IPS-NIHi7 (cell line): ENCODE measurements around the gene PTGS2.
A peak's percentile ranks its signal among the peaks of the same experiment; 100 is the strongest.

ENCODE experiments used
- DNase-seq: peaks from one replicate; pipeline ENCODE4 v3.0.0; 2012; ENCODE audit warnings: mixed read lengths; ENCODE audit errors: extremely low spot score

Gene PTGS2

GRCh38 chr1:186680245-186681061 is at the start of gene PTGS2:
Gene PTGS2 (minus strand): TSS chr1:186680423. CDS start chr1:186680290, 133 bp downstream.
- DNase-seq = peak; percentile 91

DNA sequence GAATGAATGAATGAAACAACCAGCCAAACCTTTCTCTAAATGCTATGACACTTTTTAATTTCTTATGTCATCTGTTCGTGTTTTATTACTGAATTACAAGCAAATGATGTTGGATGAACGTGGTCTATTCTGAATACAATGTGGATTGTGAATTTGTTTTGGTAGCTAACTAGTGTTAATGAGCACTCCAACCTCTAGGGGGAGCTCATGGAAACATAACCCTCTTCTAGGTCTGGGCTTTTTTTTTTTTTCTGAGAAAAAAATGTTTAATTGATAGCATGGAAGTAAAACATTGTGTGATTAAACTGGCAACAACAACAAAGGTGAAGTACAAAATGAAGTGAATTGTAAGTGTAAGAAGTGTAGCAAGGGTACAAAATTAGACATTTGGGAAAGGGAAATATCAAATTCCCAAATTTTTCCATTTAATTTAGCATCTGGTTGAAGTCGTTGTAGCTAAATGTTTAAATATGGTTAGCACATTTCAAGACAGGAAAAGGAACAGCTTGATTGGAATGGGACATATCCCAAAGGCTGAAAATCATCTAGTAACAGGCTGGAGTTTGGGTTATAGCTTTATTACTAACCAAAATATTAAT is 42.6 kb upstream of the PTGS2 start:
- DNase-seq = peak; percentile 43

DNA sequence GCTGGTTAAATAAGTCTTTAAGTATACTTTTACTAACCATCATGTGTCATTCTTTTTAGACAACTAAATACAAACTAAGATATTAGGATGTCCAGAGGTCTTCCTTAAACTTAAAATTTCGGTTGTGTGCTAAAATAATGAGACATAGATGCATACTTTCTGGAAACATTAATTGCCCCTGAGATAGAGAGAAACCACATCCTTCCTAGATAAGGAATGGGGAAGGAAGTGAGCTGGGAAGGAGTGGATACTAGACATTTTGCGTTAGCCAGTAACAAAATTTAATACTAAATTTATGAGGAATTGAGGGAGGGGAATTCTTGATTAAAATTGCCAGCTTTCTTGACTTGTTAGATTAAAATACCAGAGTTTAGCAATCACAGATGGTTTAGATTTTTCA is 37.1 kb upstream of the PTGS2 start:
- no peak for DNase-seq

GRCh38 chr1:186715887-186716809 is 35.9 kb upstream of the PTGS2 start:
- no peak for DNase-seq

- DNase-seq = no peak
Measured at GRCh38 chr1:186710696-186711095, 30.5 kb upstream of the PTGS2 start.

- no peak for DNase-seq
Measured at GRCh38 chr1:186708694-186709097, 28.5 kb upstream of the PTGS2 start.

GRCh38 chr1:186703209-186703766 is 23.1 kb upstream of the PTGS2 start:
- DNase-seq = no peak

- no peak for DNase-seq
Measured at GRCh38 chr1:186700722-186701121, 20.5 kb upstream of the PTGS2 start.

- DNase-seq = no peak
Measured at GRCh38 chr1:186699519-186699918, 19.3 kb upstream of the PTGS2 start.

DNA sequence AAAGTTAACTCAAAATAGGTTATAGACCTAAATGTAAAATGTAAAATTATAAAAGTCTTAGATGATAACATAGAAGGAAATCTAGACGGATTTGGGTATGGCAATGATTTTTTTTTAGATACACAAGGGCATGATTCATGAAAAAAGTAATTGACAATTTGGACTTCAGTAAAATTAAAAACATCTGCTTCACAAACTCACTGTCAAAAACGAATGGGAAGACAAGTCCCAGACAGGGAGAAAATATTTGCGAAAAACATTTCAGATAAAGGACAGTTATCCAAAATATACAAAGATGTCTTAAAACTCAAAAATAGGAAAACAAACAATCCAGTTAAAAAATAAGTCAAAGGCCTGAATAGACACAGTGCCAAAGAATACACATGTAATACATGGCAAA is 9.7 kb upstream of the PTGS2 start:
- no peak for DNase-seq

GRCh38 chr1:186689376-186689775 is 9.2 kb upstream of the PTGS2 start:
- no peak for DNase-seq

DNA sequence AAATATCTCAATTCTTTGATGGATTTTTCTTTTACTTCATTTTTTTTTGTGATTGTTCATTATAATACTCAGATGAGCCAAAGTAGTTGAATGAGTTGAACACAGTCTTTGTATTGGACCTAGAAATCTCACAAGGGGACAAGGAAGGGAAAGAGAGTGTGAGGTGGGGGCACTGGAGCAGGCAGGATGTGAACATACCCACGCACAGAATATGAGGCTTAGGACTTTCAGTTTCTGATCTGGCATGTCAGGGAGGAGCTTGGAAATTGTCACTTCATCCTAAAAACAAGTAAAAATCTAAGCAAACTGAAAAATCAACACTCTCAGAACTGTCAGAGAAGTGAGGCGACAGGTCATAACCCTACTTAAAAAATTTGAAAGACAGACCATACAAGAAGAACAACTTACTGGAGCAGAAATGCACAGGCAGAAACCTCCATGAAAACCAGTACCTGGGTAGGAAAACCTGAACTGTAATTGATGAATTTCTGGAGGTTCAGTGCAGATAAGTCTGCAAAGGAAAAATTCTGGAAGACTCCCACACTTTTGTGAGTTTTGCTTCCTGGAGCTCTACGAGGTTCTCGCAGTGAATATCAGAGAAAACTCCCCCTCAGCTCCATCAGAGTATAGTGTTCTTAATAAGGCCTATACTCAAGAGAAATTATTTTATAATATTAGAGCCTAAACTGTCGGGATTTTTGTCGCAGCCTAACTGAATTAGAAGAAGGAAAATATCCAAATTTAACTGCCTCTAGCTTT is 3.6 kb upstream of the PTGS2 start:
- DNase-seq = no peak

- no peak for DNase-seq
Measured at GRCh38 chr1:186682736-186683135, 2.5 kb upstream of the PTGS2 start.

DNA sequence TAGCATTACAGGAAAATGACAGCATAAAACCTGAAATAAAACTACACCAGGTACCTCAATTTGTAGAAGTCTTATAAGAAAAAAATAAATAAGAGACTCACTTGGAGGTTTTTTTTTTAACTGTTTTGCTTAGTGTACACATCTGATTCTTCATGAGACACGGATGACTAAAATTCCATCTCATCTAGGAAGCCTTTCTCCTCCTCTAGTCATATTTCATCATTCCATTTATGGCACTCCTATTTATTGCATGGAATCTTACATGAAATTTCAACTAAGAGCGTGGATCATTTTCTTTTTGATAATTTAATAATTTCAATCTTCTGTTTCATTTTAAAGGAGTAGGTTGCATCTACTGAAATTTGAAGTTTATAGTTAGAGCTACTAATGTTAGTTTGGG is 1.6 kb upstream of the PTGS2 start:
- DNase-seq = no peak

- peak; percentile 7 for DNase-seq
Measured at GRCh38 chr1:186681121-186681520, 898 bp upstream of the PTGS2 start.

DNA sequence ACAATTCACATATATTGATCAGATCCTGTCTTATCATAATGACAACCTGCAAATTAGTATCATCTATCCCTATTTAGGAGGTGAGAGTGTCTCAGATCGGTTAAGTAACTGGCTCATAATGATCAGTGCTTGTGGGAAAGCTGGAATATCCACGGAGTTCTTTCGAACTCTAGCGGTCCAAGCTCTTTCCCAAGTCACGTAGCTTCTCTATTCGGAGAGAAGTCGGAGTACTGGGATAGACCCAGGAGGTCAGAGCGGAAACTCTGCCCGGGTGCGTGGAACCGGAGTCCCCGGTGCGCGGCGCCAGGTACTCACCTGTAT is 339 bp downstream of the PTGS2 start:
- no peak for DNase-seq

DNA sequence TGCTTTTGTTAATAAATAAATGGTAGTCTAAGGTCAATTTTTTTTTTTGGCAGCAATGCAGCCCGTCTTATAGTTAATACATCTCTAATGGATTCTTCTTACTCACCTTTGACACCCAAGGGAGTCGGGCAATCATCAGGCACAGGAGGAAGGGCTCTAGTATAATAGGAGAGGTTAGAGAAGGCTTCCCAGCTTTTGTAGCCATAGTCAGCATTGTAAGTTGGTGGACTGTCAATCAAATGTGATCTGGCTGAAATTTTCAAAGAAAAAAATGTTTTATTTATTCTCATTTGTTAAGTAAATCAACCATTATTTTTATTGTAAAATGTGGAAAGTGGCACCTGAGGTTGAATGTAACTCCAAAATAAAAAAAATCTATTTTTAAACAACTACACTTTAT is 2.1 kb downstream of the PTGS2 start:
- DNase-seq = no peak

- no peak for DNase-seq
Measured at GRCh38 chr1:186672596-186672995, 7.6 kb downstream of the PTGS2 start.

- DNase-seq = no peak
Measured at GRCh38 chr1:186672131-186672530, 8.1 kb downstream of the PTGS2 start.

- DNase-seq = no peak
Measured at GRCh38 chr1:186671136-186671825, 8.9 kb downstream of the PTGS2 start.
